GM19328 (cell line): ENCODE measurements around the gene MIAT.

Experiments
- ATAC-seq: cut with Tn5 transposase; IDR thresholded peaks from one replicate; pipeline ENCODE4 v1.9.1; 2021; ENCODE audit warnings: mild to moderate bottlenecking, moderate library complexity; ENCODE audit not compliant: unreplicated experiment

MIAT gene

DNA sequence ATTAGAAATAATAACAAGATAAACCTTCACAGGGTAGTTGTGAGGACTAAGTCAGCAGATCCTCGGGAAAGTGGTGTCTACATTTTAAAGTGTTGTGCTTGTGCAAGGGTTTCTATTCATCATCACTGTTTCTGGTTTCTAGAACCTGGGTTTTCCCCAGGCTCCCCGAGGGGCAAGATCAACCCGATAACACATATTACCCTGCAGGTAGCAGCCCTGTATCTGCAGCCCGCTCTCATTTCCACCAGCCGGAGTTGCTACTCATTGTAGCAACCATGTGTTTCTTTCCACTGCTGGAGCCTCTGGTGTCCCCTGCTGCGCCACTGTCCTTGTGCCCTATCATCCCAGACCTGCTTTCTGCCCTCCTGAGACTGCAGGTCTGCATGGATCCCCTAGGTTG is 67.0 kb downstream of the MIAT start:
- no peak for ATAC-seq

DNA sequence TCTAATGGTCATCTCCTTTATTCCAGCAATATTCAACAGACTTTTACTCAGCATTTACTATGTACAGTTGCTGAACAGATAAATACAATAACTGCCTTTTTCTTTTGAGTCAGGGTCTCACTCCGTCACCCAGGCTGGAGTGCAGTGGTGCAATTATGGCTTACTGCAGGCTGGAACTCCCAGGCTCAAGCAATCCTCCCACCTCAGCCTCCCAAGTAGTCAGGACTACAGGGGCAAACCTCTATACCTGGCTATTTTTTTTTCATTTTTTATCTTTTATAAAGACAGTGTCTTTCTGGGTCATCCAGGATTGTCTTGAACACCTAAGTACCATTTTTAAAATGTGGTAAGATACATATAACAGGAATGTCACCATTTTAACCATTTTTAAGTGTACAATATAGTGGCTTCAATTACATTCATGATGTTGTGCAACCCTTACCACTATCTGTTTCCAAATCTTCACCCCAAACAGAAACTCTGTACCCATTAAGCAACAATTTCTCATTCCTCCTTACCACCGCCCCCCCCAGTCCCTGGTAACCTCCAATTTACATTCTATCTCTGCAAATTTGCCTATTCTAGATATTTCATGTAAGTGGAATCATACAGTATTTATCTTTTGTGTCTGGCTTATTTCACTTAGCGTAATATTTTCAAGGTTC is 67.8 kb downstream of the MIAT start:
- no peak for ATAC-seq
